Duodenal mucosa (tissue), 2 donors: Measurements from ENCODE around the gene NAALADL1.

ENCODE experiments used
- H3K27ac ChIP-seq: one replicate; pipeline ENCODE4 v1.7.0; 2013; ENCODE audit warnings: low read depth, low read length
- H3K27me3 ChIP-seq, 2 donors: one replicate each; pipeline ENCODE4 v1.7.0; 2013; ENCODE audit warnings: low read length in 2 of 2, control low read depth in 1 of 2; ENCODE audit not compliant: insufficient read depth in 2 of 2, control insufficient read depth in 1 of 2
- H3K36me3 ChIP-seq, 2 donors: one replicate each; pipeline ENCODE4 v1.7.0; 2013; ENCODE audit warnings: low read length in 2 of 2, control low read depth in 1 of 2; ENCODE audit not compliant: insufficient read depth in 2 of 2, control insufficient read depth in 1 of 2
- H3K4me1 ChIP-seq, 2 donors: one replicate each; pipeline ENCODE4 v1.7.0; 2013; ENCODE audit warnings: low read length in 2 of 2, control low read depth in 1 of 2; ENCODE audit not compliant: insufficient read depth in 2 of 2, control insufficient read depth in 1 of 2
- H3K4me3 ChIP-seq, 2 donors: one replicate each; pipeline ENCODE4 v1.7.0; 2013; ENCODE audit warnings: low read length in 2 of 2, low read depth in 1 of 2
- H3K9ac ChIP-seq, 2 donors: one replicate each; pipeline ENCODE4 v1.7.0; 2013; ENCODE audit warnings: low read length in 2 of 2, low read depth in 1 of 2
- H3K9me3 ChIP-seq, 2 donors: one replicate each; pipeline ENCODE4 v1.7.0; 2013; ENCODE audit warnings: low read length in 2 of 2, control low read depth in 1 of 2; ENCODE audit not compliant: control insufficient read depth in 1 of 2

NAALADL1 gene

GRCh38 chr11:65056999-65057398, 1.4 kb downstream of the NAALADL1 start:
- H3K36me3 ChIP-seq, result no peaks in the 10 kb centered on the region
- H3K27me3 ChIP-seq, result no peaks in the 10 kb centered on the region
- H3K27ac ChIP-seq, result no peak overlapping the region
- H3K9me3 ChIP-seq, result no peaks in the 10 kb centered on the region
- peaks cover 36 to 41% of the 10 kb centered on the region in 2 donors for H3K4me1 ChIP-seq
- no peak overlapping the region for H3K9ac ChIP-seq
- no peak overlapping the region for H3K4me3 ChIP-seq

GRCh38 chr11:65055538-65055937, 2.8 kb downstream of the NAALADL1 start:
- Histone ChIP-seq H3K4me3 (no peak overlapping the region), H3K27ac (peak overlapping the region; percentile 14), H3K4me1 (peaks cover 35 to 40% of the 10 kb centered on the region in 2 donors), H3K9me3 (no peaks in the 10 kb centered on the region), H3K36me3 (no peaks in the 10 kb centered on the region), H3K27me3 (no peaks in the 10 kb centered on the region), H3K9ac (no peak overlapping the region)

GRCh38 chr11:65053827-65054508, 4.4 kb downstream of the NAALADL1 start:
- H3K9me3 ChIP-seq, result no peaks in the 10 kb centered on the region
- peak overlapping the region in 1 of 2 donors; percentile 24 for H3K4me3 ChIP-seq
- H3K4me1 ChIP-seq, result peaks cover 24 to 25% of the 10 kb centered on the region in 2 donors
- H3K36me3 ChIP-seq, result no peaks in the 10 kb centered on the region
- H3K27me3 ChIP-seq, result no peaks in the 10 kb centered on the region
- H3K9ac ChIP-seq, result no peak overlapping the region
- no peak overlapping the region for H3K27ac ChIP-seq

- H3K27me3 ChIP-seq, result no peaks in the 10 kb centered on the region
- no peaks in the 10 kb centered on the region for H3K36me3 ChIP-seq
- no peaks in the 10 kb centered on the region for H3K9me3 ChIP-seq
- H3K4me1 ChIP-seq, result peaks cover 15 to 24% of the 10 kb centered on the region in 2 donors
- H3K27ac ChIP-seq, result no peak overlapping the region
- no peak overlapping the region for H3K9ac ChIP-seq
- no peak overlapping the region for H3K4me3 ChIP-seq
These were observed 6.9 kb downstream of the NAALADL1 start for GRCh38 chr11:65051398-65051858.

- peaks cover 9 to 21% of the 10 kb centered on the region in 2 donors for H3K36me3 ChIP-seq
- H3K27me3 ChIP-seq, result no peaks in the 10 kb centered on the region
- peak overlapping the region; percentile 37 to 63 for H3K9ac ChIP-seq
- H3K4me3 ChIP-seq, result peak overlapping the region; percentile 58 to 61
- H3K4me1 ChIP-seq, result peaks cover 8 to 27% of the 10 kb centered on the region in 2 donors
- no peaks in the 10 kb centered on the region for H3K9me3 ChIP-seq
- no peak overlapping the region for H3K27ac ChIP-seq
These were observed 10.6 kb downstream of the NAALADL1 start for GRCh38 chr11:65047581-65048422.

- H3K9me3 ChIP-seq, result no peaks in the 10 kb centered on the region
- H3K36me3 ChIP-seq, result peaks cover 9 to 21% of the 10 kb centered on the region in 2 donors
- H3K27ac ChIP-seq, result no peak overlapping the region
- H3K27me3 ChIP-seq, result no peaks in the 10 kb centered on the region
- H3K4me1 ChIP-seq, result peaks cover 11 to 32% of the 10 kb centered on the region in 2 donors
- no peak overlapping the region for H3K9ac ChIP-seq
- H3K4me3 ChIP-seq, result no peak overlapping the region
These were observed 12.6 kb downstream of the NAALADL1 start for GRCh38 chr11:65045728-65046127.

- no peak overlapping the region for H3K27ac ChIP-seq
- H3K4me1 ChIP-seq, result peaks cover 16 to 32% of the 10 kb centered on the region in 2 donors
- H3K9me3 ChIP-seq, result no peaks in the 10 kb centered on the region
- H3K27me3 ChIP-seq, result no peaks in the 10 kb centered on the region
- peaks cover 9 to 21% of the 10 kb centered on the region in 2 donors for H3K36me3 ChIP-seq
- no peak overlapping the region for H3K4me3 ChIP-seq
- H3K9ac ChIP-seq, result no peak overlapping the region
These were observed 13.3 kb downstream of the NAALADL1 start for GRCh38 chr11:65045061-65045460.

GRCh38 chr11:65043881-65044501, 14.4 kb downstream of the NAALADL1 start:
- no peak overlapping the region for H3K4me3 ChIP-seq
- peaks cover 16 to 32% of the 10 kb centered on the region in 2 donors for H3K4me1 ChIP-seq
- H3K27ac ChIP-seq, result no peak overlapping the region

GRCh38 chr11:65042891-65043290, 15.5 kb downstream of the NAALADL1 start:
- Histone ChIP-seq H3K27ac (no peak overlapping the region), H3K9me3 (no peaks in the 10 kb centered on the region), H3K27me3 (no peaks in the 10 kb centered on the region), H3K36me3 (peaks cover 10 to 29% of the 10 kb centered on the region in 2 donors), H3K4me3 (no peak overlapping the region), H3K4me1 (peaks cover 16 to 25% of the 10 kb centered on the region in 2 donors), H3K9ac (no peak overlapping the region)

More at GRCh38 chr11:65043881-65044501, 14.4 kb downstream of the NAALADL1 start:
- Histone ChIP-seq H3K9me3 (no peaks in the 10 kb centered on the region), H3K36me3 (peaks cover 9 to 21% of the 10 kb centered on the region in 2 donors), H3K9ac (no peak overlapping the region), H3K27me3 (no peaks in the 10 kb centered on the region)
